Body of pancreas (tissue), 4 donors: ENCODE results near the gene IRF3.

Source experiments
- POLR2A ChIP-seq, 3 donors: fragments of 450-650 bp; IDR thresholded peaks; one replicate each; pipeline ENCODE4 v1.6.1; 2016; ENCODE audit warnings: antibody characterized with exemption in 3 of 3, mild to moderate bottlenecking in 2 of 3
- TF ChIP-seq, protein P1 (sequence below), 7 experiments: fragments of 450-650 bp in 4 of 7; fragments of 200-600 bp in 3 of 7; sonication (generic) in 3 of 7; IDR thresholded peaks; one replicate each; pipeline ENCODE4 v1.5.1; 2016 to 2019; ENCODE audit warnings: antibody characterized with exemption in 7 of 7

DNA sequence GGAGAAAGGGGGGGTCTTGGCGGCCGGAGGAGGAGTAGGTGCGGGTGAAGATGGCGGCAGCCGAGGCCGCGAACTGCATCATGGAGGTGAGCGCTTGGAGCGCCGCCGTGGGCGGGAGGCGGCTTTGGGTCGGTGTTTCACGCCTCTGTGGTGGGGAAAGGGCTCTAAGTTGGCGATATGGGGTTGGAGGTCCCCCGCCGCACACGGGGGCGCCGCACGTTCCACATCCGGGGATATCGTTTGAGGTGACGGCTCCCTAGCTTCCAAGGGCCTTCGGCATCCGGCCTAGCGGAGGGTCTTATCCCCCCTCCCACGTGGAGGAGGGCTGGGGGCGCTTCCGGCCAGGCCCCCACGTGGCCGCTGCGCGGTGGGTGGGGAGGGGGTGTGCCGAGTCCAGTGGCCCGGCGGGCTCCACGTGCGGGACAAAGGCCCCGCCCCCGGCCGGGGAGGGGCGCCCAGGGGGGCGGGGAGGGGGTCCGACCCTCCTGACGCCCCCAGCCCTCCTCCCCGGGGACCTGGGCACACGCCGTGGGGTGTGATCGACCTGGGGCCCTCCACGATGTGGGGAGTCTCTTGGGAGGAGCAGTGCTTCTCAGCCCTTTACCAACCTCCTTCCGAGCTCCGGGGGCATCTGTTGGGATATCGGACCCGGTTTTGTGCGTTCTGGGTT lies 11.7 kb upstream of the IRF3 start, which contains the start of gene PRMT1:
- TF ChIP-seq, protein P1, sequence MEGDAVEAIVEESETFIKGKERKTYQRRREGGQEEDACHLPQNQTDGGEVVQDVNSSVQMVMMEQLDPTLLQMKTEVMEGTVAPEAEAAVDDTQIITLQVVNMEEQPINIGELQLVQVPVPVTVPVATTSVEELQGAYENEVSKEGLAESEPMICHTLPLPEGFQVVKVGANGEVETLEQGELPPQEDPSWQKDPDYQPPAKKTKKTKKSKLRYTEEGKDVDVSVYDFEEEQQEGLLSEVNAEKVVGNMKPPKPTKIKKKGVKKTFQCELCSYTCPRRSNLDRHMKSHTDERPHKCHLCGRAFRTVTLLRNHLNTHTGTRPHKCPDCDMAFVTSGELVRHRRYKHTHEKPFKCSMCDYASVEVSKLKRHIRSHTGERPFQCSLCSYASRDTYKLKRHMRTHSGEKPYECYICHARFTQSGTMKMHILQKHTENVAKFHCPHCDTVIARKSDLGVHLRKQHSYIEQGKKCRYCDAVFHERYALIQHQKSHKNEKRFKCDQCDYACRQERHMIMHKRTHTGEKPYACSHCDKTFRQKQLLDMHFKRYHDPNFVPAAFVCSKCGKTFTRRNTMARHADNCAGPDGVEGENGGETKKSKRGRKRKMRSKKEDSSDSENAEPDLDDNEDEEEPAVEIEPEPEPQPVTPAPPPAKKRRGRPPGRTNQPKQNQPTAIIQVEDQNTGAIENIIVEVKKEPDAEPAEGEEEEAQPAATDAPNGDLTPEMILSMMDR (IDR thresholded peaks at IDR 0.05), result no peak
- peak; percentile 74 to 95 (median 92) for TF ChIP-seq POLR2A (IDR thresholded peaks at IDR 0.05)
